AG04450 (cell line): ENCODE results near the gene UXS1. TPM values are rescaled to one million over a fixed set of nuclear protein-coding genes. Genes with fewer than 3 reads are reported as not detected.

Experiments
- CTCF ChIA-PET: fragments of 300-600, 350-600 bp; formaldehyde crosslinking; extraction: SDS; loops from one replicate; lab custom pipeline; 2022; ENCODE audit warnings: antibody characterized with exemption, inconsistent platforms; lab: Charles Lee
- POLR2A ChIA-PET: fragments of 350-600 bp; formaldehyde crosslinking; extraction: SDS; loops from one replicate; lab custom pipeline; 2021; ENCODE audit warnings: antibody characterized with exemption, inconsistent platforms; lab: Yijun Ruan, JAX
- DNase-seq: peaks from one replicate; pipeline ENCODE4 v3.0.0-alpha.2; 2011; ENCODE audit warnings: low read depth, low spot score
- H3K27ac ChIP-seq: one replicate; pipeline ENCODE4 v1.5.1; 2012; ENCODE audit warnings: low read depth, low read length, control low read depth
- H3K27me3 ChIP-seq: one replicate; pipeline ENCODE4 v1.6.0; 2012; ENCODE audit warnings: low read length; ENCODE audit not compliant: control insufficient read depth, insufficient read depth
- H3K4me3 ChIP-seq: 2 replicates; pipeline ENCODE4 v1.5.1; 2011; ENCODE audit warnings: mild to moderate bottlenecking, low read depth, low read length, control low read depth
- H3K9me3 ChIP-seq: 2 replicates; pipeline ENCODE4 v1.5.1; 2012; ENCODE audit warnings: low read length; ENCODE audit not compliant: control insufficient read depth, insufficient read depth
- CTCF ChIP-seq: IDR thresholded peaks from 2 replicates; pipeline ENCODE4 v1.5.1; 2011; ENCODE audit warnings: low read depth, low read length, control low read depth, inconsistent platforms
- polyA plus RNA-seq: library from polyadenylated mRNA; depleted of rRNA; stranded (reverse); fragments of >200 nt; gene quantifications from 2 replicates; pipeline ENCODE4 v1.2.3, GENCODE V29; 2011

UXS1 gene
- polyA plus RNA-seq, 1 experiment = 53.2 TPM

- TF ChIP-seq CTCF = no peak
These were observed 120.3 kb downstream of the UXS1 start for GRCh38 chr2:106073678-106074406.

GRCh38 chr2:106070181-106070580, 123.9 kb downstream of the UXS1 start:
- CTCF ChIA-PET = no interaction called here

More at GRCh38 chr2:106073678-106074406, 120.3 kb downstream of the UXS1 start:
- Histone ChIP-seq H3K27ac (no peak overlapping the region), H3K27me3 (peaks cover 5% of the 10 kb centered on the region), H3K4me3 (no peak overlapping the region), H3K9me3 (no peaks in the 10 kb centered on the region)
- ChIA-PET POLR2A (no interaction called here), CTCF (no interaction called here)
- no peak for DNase-seq

GRCh38 chr2:106068451-106068850, 125.7 kb downstream of the UXS1 start:
- no peak overlapping the region for H3K27ac ChIP-seq
- H3K9me3 ChIP-seq = no peaks in the 10 kb centered on the region; the same call in 1 of the 2 replicates
- ChIA-PET CTCF (no interaction called here), POLR2A (no interaction called here)
- no peak overlapping the region for H3K4me3 ChIP-seq
- no peak for DNase-seq
- TF ChIP-seq CTCF = no peak
- peaks cover 34% of the 10 kb centered on the region for H3K27me3 ChIP-seq

More at GRCh38 chr2:106070181-106070580, 123.9 kb downstream of the UXS1 start:
- Histone ChIP-seq H3K27me3 (peaks cover 21% of the 10 kb centered on the region), H3K9me3 (no peaks in the 10 kb centered on the region; the same call in 1 of the 2 replicates), H3K4me3 (no peak overlapping the region), H3K27ac (no peak overlapping the region)
- POLR2A ChIA-PET = no interaction called here
- TF ChIP-seq CTCF = no peak
- no peak for DNase-seq

- H3K27me3 ChIP-seq = peaks cover 39% of the 10 kb centered on the region
- H3K27ac ChIP-seq = no peak overlapping the region
- POLR2A ChIA-PET = no interaction called here
- H3K9me3 ChIP-seq = no peaks in the 10 kb centered on the region; the same call in 1 of the 2 replicates
- CTCF ChIA-PET = no interaction called here
- no peak for DNase-seq
- no peak for TF ChIP-seq CTCF
- H3K4me3 ChIP-seq = no peak overlapping the region
These were observed 127.9 kb downstream of the UXS1 start for GRCh38 chr2:106065983-106066820.
